Common myeloid progenitor, CD34-positive (primary cell): ENCODE data around the gene PRPF38B.
A peak's percentile ranks its signal among the peaks of the same experiment; 100 is the strongest.

Experiments
- CTCF ChIA-PET: fragments of 350-600 bp; sonication (Branson Sonifier 250); formaldehyde crosslinking; loops from one replicate; lab custom pipeline; 2021; ENCODE audit warnings: antibody characterized with exemption; lab: Charles Lee
- POLR2A ChIA-PET: fragments of 350-600 bp; sonication (Branson Sonifier 250); formaldehyde crosslinking; loops from one replicate; lab custom pipeline; 2021; ENCODE audit warnings: antibody characterized with exemption; lab: Charles Lee
- DNase-seq, 3 donors: peaks; one replicate each; pipeline versions ENCODE4 v3.0.0 to v3.0.0-alpha.2; 2013
- H3K27ac ChIP-seq, 2 experiments: 1 replicate in 1 of 2; 2 replicates in 1 of 2; pipeline ENCODE4 v1.7.0; 2013; ENCODE audit warnings: inconsistent platforms in 2 of 2, low read length in 2 of 2, mild to moderate bottlenecking in 2 of 2, low read depth in 1 of 2, moderate library complexity in 1 of 2; ENCODE audit not compliant: severe bottlenecking in 2 of 2, insufficient read depth in 1 of 2, poor library complexity in 1 of 2
- H3K27me3 ChIP-seq, 5 experiments: replicated peaks in 2 of 5; 1 replicate in 3 of 5; 2 replicates in 2 of 5; pipeline versions ENCODE4 v1.6.1 to v1.7.0; 2013; ENCODE audit warnings: low read length in 4 of 5, mild to moderate bottlenecking in 2 of 5, moderate library complexity in 2 of 5, inconsistent platforms in 1 of 5; ENCODE audit not compliant: insufficient read depth in 5 of 5, control insufficient read depth in 4 of 5
- H3K36me3 ChIP-seq, 4 experiments: 1 replicate in 2 of 4; 2 replicates in 2 of 4; pipeline versions ENCODE4 v1.6.1 to v1.7.0; 2013; ENCODE audit warnings: low read length in 3 of 4, control low read depth in 1 of 4, mild to moderate bottlenecking in 1 of 4; ENCODE audit not compliant: control insufficient read depth in 4 of 4, insufficient read depth in 4 of 4
- H3K4me1 ChIP-seq, 4 experiments: 1 replicate in 3 of 4; 2 replicates in 1 of 4; pipeline versions ENCODE4 v1.6.1 to v1.7.1; 2013; ENCODE audit warnings: low read length in 3 of 4, mild to moderate bottlenecking in 3 of 4, control low read depth in 1 of 4, inconsistent platforms in 1 of 4, moderate library complexity in 1 of 4; ENCODE audit not compliant: control insufficient read depth in 4 of 4, insufficient read depth in 4 of 4; ENCODE audit errors: control extremely low read depth in 1 of 4
- H3K4me3 ChIP-seq, 7 experiments: 1 replicate in 4 of 7; 2 replicates in 3 of 7; pipeline versions ENCODE4 v1.5.1 to v1.7.0; 2013; ENCODE audit warnings: mild to moderate bottlenecking in 7 of 7, low read length in 6 of 7, moderate library complexity in 6 of 7, inconsistent platforms in 2 of 7, low read depth in 2 of 7, control low read depth in 1 of 7; ENCODE audit not compliant: insufficient read depth in 4 of 7, control insufficient read depth in 1 of 7; ENCODE audit errors: extremely low read depth in 1 of 7
- H3K9me3 ChIP-seq, 5 experiments: 1 replicate in 4 of 5; 2 replicates in 1 of 5; pipeline versions ENCODE4 v1.6.1 to v1.7.1; 2013; ENCODE audit warnings: low read length in 4 of 5, mild to moderate bottlenecking in 2 of 5, inconsistent platforms in 1 of 5, low read depth in 1 of 5, moderate library complexity in 1 of 5; ENCODE audit not compliant: control insufficient read depth in 4 of 5, insufficient read depth in 2 of 5; ENCODE audit errors: control extremely low read depth in 1 of 5
- WGBS: methylation state at CpG from one replicate; pipeline ENCODE4 v1.1.5; 2013; ENCODE audit not compliant: insufficient coverage; 5-methylcytosine and 5-hydroxymethylcytosine counted together

PRPF38B gene

DNA sequence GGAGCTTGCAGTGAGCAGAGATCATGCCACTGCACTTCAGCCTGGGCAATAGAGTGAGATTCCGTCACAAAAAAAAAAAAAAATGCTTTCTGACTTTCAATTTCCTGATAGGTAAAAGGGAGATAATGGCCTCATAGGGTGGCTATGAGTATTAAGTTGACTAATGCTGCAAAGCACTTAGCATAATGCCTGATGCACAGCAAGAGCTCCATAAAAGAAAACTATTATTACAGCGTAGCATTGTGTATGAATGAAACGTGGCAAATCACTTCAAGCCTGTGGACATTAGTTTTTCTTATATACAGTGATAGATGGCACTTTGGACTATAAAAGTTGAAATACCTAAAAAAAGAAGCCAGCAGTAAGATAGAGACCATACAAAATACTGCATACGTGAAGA, 37.4 kb downstream of the PRPF38B start:
- Histone ChIP-seq H3K36me3 (no peaks in the 10 kb centered on the region), H3K4me1 (no peaks in the 10 kb centered on the region), H3K27ac (no peak overlapping the region), H3K4me3 (no peak overlapping the region), H3K9me3 (no peaks in the 10 kb centered on the region), H3K27me3 (peaks cover 0 to 1% (median 0%) of the 10 kb centered on the region in 5 experiments)
- DNase-seq = no peak
- ChIA-PET CTCF (interaction anchor here (0.7 kb wide), 1 partner anchor 65 kb away, joined by 3 read pairs; no protein-coding TSS in a partner anchor), POLR2A (no interaction called here)
- WGBS = 86% methylated on average over 1 of the region's 4 CpGs

DNA sequence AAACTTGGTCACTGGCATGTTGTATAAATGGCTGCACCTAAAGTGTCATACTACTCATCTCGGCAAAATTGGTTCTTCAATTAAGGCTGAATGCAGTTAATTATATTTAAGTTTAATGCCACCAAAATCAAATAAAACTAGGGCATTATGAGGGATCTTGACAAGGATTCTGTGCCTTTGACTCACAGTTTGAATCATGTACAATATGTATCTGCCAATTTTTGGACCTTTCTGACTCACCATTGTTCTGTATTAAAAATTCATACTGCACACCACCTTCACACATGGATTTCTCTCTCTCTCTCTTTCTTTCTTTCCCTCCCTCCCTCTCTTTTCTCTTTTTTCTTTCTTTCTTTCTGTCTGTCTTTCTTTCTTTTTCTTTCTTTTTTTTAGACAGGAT, 40.3 kb downstream of the PRPF38B start:
- Histone ChIP-seq H3K36me3 (no peaks in the 10 kb centered on the region), H3K9me3 (no peaks in the 10 kb centered on the region), H3K27ac (no peak overlapping the region), H3K4me1 (no peaks in the 10 kb centered on the region), H3K4me3 (no peak overlapping the region), H3K27me3 (peaks cover 0 to 2% (median 0%) of the 10 kb centered on the region in 5 experiments)
- CTCF ChIA-PET = interaction anchor here (1.1 kb wide), 1 partner anchor 9 kb away, joined by 3 read pairs; no protein-coding TSS in a partner anchor
- WGBS = no CpG with 5 or more reads among the region's 1 CpG
- DNase-seq = no peak
- POLR2A ChIA-PET = no interaction called here

DNA sequence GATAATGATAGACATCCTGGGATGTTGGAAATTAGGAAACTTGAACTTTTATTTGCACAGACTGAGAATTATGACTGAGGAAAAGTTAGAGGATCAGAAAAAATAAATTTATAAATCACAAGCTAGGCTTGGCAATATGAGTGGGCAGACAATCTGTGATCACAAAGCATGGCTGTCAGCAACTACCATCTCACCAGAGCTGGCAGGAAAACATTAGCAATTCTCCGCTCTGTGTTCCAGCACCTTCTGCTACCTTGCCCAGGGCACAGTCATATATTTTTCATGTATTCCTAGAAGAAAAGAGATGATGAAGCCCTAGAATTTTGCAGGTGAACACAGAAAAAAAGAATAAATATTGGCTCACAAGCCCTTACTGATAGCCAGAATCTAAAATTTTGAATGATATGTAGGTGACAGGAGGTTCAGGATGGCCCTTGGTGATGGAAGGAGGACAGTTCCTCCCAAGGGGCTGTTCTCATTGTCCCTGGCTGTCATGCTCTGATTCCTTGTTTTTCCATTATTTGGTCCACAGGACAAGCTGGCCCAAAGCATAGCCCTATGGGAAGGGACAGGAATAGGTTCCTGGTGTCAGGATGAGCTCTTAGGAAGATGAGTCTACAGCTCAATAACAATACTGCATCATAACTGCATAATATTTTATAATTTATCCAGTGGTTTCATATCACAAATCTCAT, 42.2 kb downstream of the PRPF38B start:
- DNase-seq = no peak
- H3K27me3 ChIP-seq = peaks cover 0 to 2% (median 0%) of the 10 kb centered on the region in 5 experiments
- ChIA-PET POLR2A (no interaction called here), CTCF (no interaction called here)
- no CpG with 5 or more reads among the region's 1 CpG for WGBS
- no peaks in the 10 kb centered on the region for H3K9me3 ChIP-seq
- no peak overlapping the region for H3K27ac ChIP-seq
- H3K4me3 ChIP-seq = no peak overlapping the region
- no peaks in the 10 kb centered on the region for H3K36me3 ChIP-seq
- H3K4me1 ChIP-seq = no peaks in the 10 kb centered on the region

DNA sequence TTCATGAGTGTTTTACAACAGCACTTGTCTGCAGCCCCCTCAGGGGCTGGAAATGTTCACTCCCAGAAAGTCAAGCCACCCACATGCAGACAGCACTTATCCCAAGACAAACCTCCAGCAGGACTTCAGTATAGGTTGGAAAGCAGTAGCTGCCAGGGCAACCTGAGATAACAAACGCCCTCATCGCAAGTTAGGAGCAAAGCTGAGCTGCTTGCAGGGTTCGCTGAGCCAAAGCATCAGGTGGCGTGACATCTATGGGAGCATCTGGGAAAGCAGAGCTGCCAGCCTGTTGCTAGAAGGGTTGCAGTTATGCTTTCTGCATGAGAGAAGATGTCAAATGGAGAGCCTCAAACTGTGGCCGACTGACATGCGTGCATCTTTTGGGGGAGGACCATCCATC, 50.1 kb downstream of the PRPF38B start:
- Histone ChIP-seq H3K4me3 (no peak overlapping the region), H3K27me3 (no peaks in the 10 kb centered on the region), H3K27ac (no peak overlapping the region), H3K36me3 (no peaks in the 10 kb centered on the region), H3K4me1 (peaks cover 0 to 2% (median under 1%) of the 10 kb centered on the region in 4 experiments), H3K9me3 (no peaks in the 10 kb centered on the region)
- POLR2A ChIA-PET = no interaction called here
- CTCF ChIA-PET = no interaction called here
- DNase-seq = no peak
- 98% methylated on average over 4 of the region's 6 CpGs for WGBS

DNA sequence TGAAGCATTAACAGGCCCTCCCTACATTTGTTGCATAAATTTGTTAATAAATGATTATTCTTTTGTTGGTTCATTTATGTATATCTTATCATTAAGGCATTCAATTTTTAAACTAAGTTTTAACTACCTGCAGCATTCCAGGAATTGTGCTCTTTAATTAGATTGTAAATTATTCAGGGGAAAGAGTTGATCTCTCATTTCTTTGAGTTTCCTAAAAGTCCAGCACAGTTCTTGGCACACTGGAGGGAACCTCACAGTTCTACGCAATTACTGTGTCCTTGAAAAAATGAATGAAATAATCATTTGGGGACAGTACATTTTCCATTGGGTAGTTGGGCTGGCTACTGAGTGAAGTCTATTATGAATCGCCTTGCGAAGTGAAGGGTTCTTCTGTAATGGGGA, 53.9 kb downstream of the PRPF38B start:
- Histone ChIP-seq H3K27me3 (no peaks in the 10 kb centered on the region), H3K27ac (peak overlapping the region in 1 of 2 experiments; percentile 94), H3K36me3 (peaks cover 0 to 5% (median 1%) of the 10 kb centered on the region in 4 experiments), H3K4me3 (peak overlapping the region in 2 of 7 experiments; percentile 97 to 98), H3K9me3 (no peaks in the 10 kb centered on the region), H3K4me1 (peaks cover 8 to 23% (median 12%) of the 10 kb centered on the region in 4 experiments)
- ChIA-PET CTCF (interaction anchor here (1.3 to 2.4 kb wide), 3 partner anchors 9 to 54 kb away, joined by 4 to 9 read pairs (median 4); partner anchors contain the start of gene PRPF38B), POLR2A (no interaction called here)
- DNase-seq = no peak
- 57% methylated on average over 3 of the region's 3 CpGs for WGBS

DNA sequence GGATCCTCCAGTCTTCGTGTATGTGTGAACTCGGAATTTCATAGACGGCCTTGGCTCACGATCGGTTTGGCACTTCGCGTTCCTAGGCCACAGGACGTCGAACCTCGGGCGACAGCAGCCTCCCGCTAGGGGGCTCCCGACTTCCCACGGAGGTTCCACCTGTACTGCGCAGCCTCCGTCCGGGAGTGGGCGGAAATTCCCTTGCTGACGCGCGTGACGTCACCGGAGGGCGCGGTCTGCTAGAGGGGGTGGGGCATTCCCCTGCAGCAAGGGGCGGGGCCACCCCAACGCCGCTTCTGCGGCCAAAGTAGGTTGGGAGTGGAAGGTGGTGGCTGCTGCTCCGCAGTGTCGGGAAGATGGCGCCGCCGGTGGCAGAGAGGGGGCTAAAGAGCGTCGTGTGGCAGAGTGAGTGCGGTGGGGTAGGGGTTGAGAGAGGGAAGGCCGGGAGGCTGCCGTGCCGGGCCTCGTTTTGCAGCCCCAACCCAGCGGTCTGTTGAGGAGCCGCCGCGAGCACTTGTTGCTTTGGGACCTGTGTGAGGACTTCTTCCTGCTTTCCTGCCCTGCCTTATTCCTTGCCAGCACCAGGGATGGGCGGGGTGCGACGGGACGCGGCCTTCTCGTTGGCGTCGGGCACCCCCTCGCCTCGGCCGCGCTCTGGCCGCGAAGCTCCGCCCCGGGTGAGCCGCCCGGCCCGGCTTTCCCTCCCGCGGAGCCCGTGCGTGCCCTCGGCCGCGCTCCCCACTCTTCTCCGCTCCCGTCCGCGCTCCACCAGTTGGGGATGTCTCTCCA, 54.5 kb downstream of the PRPF38B start, which contains the start of gene STXBP3:
Gene STXBP3 (plus strand): TSS at position 293 of the 789 bp plus-strand sequence. CDS start 64 bp downstream, at position 357.
- peaks cover 8 to 23% (median 12%) of the 10 kb centered on the region in 4 experiments for H3K4me1 ChIP-seq
- H3K4me3 ChIP-seq = peak within 1 kb of the TSS; percentile 82 to 98 (median 93)
- no peaks in the 10 kb centered on the region for H3K27me3 ChIP-seq
- CTCF ChIA-PET = interaction anchor here (1.3 kb wide), 1 partner anchor 42 kb away, joined by 4 read pairs; no protein-coding TSS in a partner anchor
- peak within 1 kb of the TSS; percentile 85 to 94 for H3K27ac ChIP-seq
- WGBS = under 1% methylated on average over 61 of the region's 75 CpGs
- POLR2A ChIA-PET = interaction anchor here (0.7 kb wide), 1 partner anchor 54 kb away, joined by 3 read pairs; the partner anchor contains the start of gene PRPF38B
- DNase-seq = peak; percentile 98 to 99 (median 99)
- peaks cover 0 to 5% (median 1%) of the 10 kb centered on the region in 4 experiments for H3K36me3 ChIP-seq
- H3K9me3 ChIP-seq = no peaks in the 10 kb centered on the region
